Measurements from ENCODE around the gene NSG2.
"Not testable (repeated sequence)": the region's sequence is repeated elsewhere in the genome, so short reads cannot be mapped to it uniquely, and the experiment has no call there.

DNA sequence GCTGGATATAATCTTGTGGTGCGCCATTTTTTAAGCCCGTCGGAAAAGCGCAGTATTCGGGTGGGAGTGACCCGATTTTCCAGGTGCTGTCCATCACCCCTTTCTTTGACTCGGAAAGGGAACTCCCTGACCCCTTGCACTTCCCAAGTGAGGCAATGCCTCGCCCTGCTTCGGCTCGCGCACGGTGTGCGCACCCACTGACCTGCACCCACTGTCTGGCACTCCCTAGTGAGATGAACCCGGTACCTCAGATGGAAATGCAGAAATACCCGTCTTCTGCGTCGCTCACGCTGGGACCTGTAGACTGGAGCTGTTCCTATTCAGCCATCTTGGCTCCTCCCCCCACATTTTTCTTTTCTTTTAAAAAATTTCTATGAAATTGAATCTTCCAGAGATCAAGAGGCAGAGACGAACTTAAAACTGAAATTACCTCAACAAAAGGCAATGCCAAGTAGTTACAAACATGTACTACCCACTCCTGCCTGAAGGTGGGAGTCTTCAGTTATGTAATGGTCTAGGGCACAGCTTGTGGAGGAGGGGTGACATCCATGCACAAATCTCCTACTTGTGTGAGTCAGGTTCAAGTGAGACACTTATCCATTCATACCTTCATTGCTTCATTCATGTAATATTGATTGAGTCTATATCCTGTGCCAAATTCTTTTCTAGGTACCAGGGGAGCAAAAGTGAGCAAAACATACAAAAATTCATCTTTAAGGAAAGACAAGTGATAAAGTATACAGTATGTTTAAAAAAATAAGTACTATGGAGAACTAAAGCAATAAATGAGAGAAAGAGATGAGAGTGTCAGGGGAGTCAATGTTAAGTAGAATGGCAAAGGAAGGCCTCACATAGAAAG lies 25.2 kb upstream of the NSG2 start:
- TF ChIP-seq, protein P1, sequence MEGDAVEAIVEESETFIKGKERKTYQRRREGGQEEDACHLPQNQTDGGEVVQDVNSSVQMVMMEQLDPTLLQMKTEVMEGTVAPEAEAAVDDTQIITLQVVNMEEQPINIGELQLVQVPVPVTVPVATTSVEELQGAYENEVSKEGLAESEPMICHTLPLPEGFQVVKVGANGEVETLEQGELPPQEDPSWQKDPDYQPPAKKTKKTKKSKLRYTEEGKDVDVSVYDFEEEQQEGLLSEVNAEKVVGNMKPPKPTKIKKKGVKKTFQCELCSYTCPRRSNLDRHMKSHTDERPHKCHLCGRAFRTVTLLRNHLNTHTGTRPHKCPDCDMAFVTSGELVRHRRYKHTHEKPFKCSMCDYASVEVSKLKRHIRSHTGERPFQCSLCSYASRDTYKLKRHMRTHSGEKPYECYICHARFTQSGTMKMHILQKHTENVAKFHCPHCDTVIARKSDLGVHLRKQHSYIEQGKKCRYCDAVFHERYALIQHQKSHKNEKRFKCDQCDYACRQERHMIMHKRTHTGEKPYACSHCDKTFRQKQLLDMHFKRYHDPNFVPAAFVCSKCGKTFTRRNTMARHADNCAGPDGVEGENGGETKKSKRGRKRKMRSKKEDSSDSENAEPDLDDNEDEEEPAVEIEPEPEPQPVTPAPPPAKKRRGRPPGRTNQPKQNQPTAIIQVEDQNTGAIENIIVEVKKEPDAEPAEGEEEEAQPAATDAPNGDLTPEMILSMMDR (IDR thresholded peaks at IDR 0.05): peak in 2 of 7 experiments; percentile 24 to 39
- TF ChIP-seq POLR2A, EP300 (IDR thresholded peaks at IDR 0.05): not testable (repeated sequence)

Data from stomach (tissue), 4 donors.